T-helper 17 cell (primary cell): ENCODE data around the gene HIPK2. TPM values are rescaled to one million over a fixed set of nuclear protein-coding genes. Genes with fewer than 3 reads are reported as not detected.

Experiments used
- ATAC-seq: fragments of 150-1000 bp; cut with Tn5 transposase; 2 replicates; pipeline ENCODE4 v1.10.0; 2021; ENCODE audit warnings: mild to moderate bottlenecking, moderate library complexity
- DNase-seq, 3 donors: peaks; one replicate each; pipeline versions ENCODE4 v3.0.0 to v3.0.0-alpha.2; 2020 to 2021
- H3K9me3 ChIP-seq: one replicate; pipeline ENCODE4 v1.7.0; 2013; ENCODE audit warnings: low read length, mild to moderate bottlenecking; ENCODE audit not compliant: control insufficient read depth, poor library complexity, severe bottlenecking
- H3K27ac Mint-ChIP-seq: one replicate; pipeline ENCODE4 v1.8.0; 2022; ENCODE audit warnings: mild to moderate bottlenecking, moderate library complexity, mixed read lengths
- H3K27me3 Mint-ChIP-seq: one replicate; pipeline ENCODE4 v1.8.0; 2022; ENCODE audit warnings: mixed read lengths
- H3K36me3 Mint-ChIP-seq: one replicate; pipeline ENCODE4 v1.8.0; 2022; ENCODE audit warnings: low read depth, mixed read lengths
- H3K4me1 Mint-ChIP-seq: one replicate; pipeline ENCODE4 v1.8.0; 2022; ENCODE audit warnings: mild to moderate bottlenecking, mixed read lengths
- H3K4me3 Mint-ChIP-seq: one replicate; pipeline ENCODE4 v1.8.0; 2022; ENCODE audit warnings: mild to moderate bottlenecking, moderate library complexity, mixed read lengths
- total RNA-seq, 4 donors: library from RNA in 2 of 4; stranded (reverse) in 2 of 4; gene quantifications; one replicate each; pipeline ENCODE4 v1.2.3 and lab custom pipeline; 2022 to 2026

The HIPK2 gene
- total RNA-seq, 2 donors from 2014 or later: 36.9 to 42.9 TPM

GRCh38 chr7:139654276-139655181 lies 123.3 kb downstream of the HIPK2 start:
- Mint-ChIP-seq H3K4me1 (peaks cover 26% of the 10 kb centered on the region), H3K27me3 (no peaks in the 10 kb centered on the region), H3K4me3 (no peak overlapping the region), H3K27ac (peak overlapping the region; percentile 51), H3K36me3 (peaks cover 7% of the 10 kb centered on the region)
- DNase-seq (no peak), ATAC-seq (no peak)
- no peaks in the 10 kb centered on the region for H3K9me3 ChIP-seq

DNA sequence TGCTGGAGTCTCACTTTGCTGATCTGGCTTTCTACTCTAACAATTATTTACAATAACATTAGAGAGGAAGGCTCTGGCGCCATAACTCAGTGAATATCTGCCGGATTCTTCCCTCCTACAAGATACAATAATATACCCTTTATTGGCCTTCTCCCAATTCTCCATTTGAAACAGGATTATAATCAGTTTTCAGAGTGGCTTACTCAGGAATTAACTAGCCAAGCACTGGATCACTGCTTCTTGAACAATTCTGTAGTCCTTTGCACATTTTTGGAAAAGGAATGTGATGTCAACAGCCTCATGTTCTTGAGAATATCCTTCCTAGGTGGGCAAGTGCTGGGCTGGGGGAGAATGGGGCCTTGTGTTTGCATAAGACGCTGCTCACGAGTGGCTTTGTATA lies 125.9 kb downstream of the HIPK2 start:
- Mint-ChIP-seq H3K4me3 (no peak overlapping the region), H3K27me3 (no peaks in the 10 kb centered on the region), H3K27ac (peak overlapping the region; percentile 43), H3K36me3 (peaks cover 7% of the 10 kb centered on the region), H3K4me1 (peaks cover 40% of the 10 kb centered on the region)
- DNase-seq (no peak), ATAC-seq (no peak)
- no peaks in the 10 kb centered on the region for H3K9me3 ChIP-seq

- Mint-ChIP-seq H3K27me3 (no peaks in the 10 kb centered on the region), H3K4me1 (peaks cover 36% of the 10 kb centered on the region), H3K4me3 (no peak overlapping the region), H3K27ac (no peak overlapping the region), H3K36me3 (peaks cover 7% of the 10 kb centered on the region)
- H3K9me3 ChIP-seq: no peaks in the 10 kb centered on the region
- DNase-seq (no peak), ATAC-seq (no peak)
Observed at GRCh38 chr7:139651308-139651707, 126.5 kb downstream of the HIPK2 start.

- peaks cover 5% of the 10 kb centered on the region for H3K36me3 Mint-ChIP-seq
- H3K4me3 Mint-ChIP-seq: no peak overlapping the region
- ATAC-seq: no peak
- peak overlapping the region; percentile 93 for H3K27ac Mint-ChIP-seq
- no peaks in the 10 kb centered on the region for H3K27me3 Mint-ChIP-seq
- H3K9me3 ChIP-seq: no peaks in the 10 kb centered on the region
- no peak for DNase-seq
- H3K4me1 Mint-ChIP-seq: peaks cover 33% of the 10 kb centered on the region
Observed at GRCh38 chr7:139650429-139651100, 127.2 kb downstream of the HIPK2 start.

GRCh38 chr7:139648941-139649425 lies 128.8 kb downstream of the HIPK2 start:
- DNase-seq: no peak
- ATAC-seq: peak; percentile 61
- no peaks in the 10 kb centered on the region for H3K9me3 ChIP-seq
- H3K27me3 Mint-ChIP-seq: no peaks in the 10 kb centered on the region
- H3K4me3 Mint-ChIP-seq: peak overlapping the region; percentile 77
- H3K36me3 Mint-ChIP-seq: peaks cover 3% of the 10 kb centered on the region
- peak overlapping the region; percentile 93 for H3K27ac Mint-ChIP-seq
- H3K4me1 Mint-ChIP-seq: peaks cover 29% of the 10 kb centered on the region

GRCh38 chr7:139648391-139648861 lies 129.4 kb downstream of the HIPK2 start:
- H3K27ac Mint-ChIP-seq: peak overlapping the region; percentile 93
- no peaks in the 10 kb centered on the region for H3K9me3 ChIP-seq
- peaks cover 3% of the 10 kb centered on the region for H3K36me3 Mint-ChIP-seq
- ATAC-seq (peak; percentile 22), DNase-seq (no peak)
- no peaks in the 10 kb centered on the region for H3K27me3 Mint-ChIP-seq
- peak overlapping the region; percentile 77 for H3K4me3 Mint-ChIP-seq
- peaks cover 31% of the 10 kb centered on the region for H3K4me1 Mint-ChIP-seq

GRCh38 chr7:139647814-139648390 lies 129.9 kb downstream of the HIPK2 start:
- H3K27ac Mint-ChIP-seq: peak overlapping the region; percentile 93
- ATAC-seq: no peak
- peaks cover 3% of the 10 kb centered on the region for H3K36me3 Mint-ChIP-seq
- H3K4me1 Mint-ChIP-seq: peaks cover 31% of the 10 kb centered on the region
- no peak for DNase-seq
- no peaks in the 10 kb centered on the region for H3K9me3 ChIP-seq
- peak overlapping the region; percentile 77 for H3K4me3 Mint-ChIP-seq
- no peaks in the 10 kb centered on the region for H3K27me3 Mint-ChIP-seq

DNA sequence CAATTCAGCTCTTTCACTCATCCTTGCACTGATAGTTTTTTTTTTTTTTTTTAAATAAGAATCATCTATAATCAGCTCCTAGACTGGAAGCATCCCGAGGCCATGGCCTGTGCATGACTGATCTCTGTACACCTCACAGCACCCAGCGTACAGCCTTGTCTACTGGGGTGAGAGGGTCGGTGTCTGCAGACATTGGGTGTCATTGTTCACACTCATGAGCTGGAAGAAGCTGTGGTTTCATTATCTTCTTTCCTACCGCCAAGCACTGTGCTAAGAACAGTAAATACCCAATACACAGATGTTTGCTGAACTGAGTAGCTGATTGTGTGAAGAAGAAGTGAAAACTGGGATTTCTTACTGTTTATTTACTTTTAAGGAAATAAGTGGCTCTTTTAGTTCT lies 130.7 kb downstream of the HIPK2 start:
- H3K4me3 Mint-ChIP-seq: no peak overlapping the region
- ATAC-seq: peak; percentile 21

DNA sequence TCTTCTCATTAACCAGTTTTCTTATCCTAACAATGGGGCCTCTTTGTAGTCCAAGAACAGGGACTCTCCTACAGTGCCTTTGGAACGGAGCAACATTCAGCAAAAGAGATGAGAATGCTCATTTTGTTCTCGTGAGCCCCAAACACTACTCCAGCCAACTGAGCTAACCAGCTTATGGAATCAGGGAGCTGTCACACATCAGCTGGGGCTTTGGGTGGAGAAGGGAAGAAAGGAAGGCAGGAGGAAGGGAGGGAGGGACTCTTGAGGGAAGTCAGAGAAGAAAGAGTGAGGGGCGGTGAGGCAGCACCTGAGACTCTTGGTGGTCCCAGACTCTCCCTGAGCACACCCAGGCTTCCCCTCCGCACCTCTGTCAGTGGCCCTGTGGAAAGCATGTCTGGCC lies 131.2 kb downstream of the HIPK2 start:
- Mint-ChIP-seq H3K4me3 (no peak overlapping the region), H3K4me1 (peaks cover 38% of the 10 kb centered on the region), H3K36me3 (no peaks in the 10 kb centered on the region), H3K27me3 (no peaks in the 10 kb centered on the region), H3K27ac (peak overlapping the region; percentile 93)
- ATAC-seq: no peak
- no peak for DNase-seq
- H3K9me3 ChIP-seq: no peaks in the 10 kb centered on the region

More for the DNA sequence above, 130.7 kb downstream of the HIPK2 start:
- peak overlapping the region; percentile 93 for H3K27ac Mint-ChIP-seq
- H3K27me3 Mint-ChIP-seq: no peaks in the 10 kb centered on the region
- DNase-seq: no peak
- no peaks in the 10 kb centered on the region for H3K9me3 ChIP-seq
- H3K36me3 Mint-ChIP-seq: no peaks in the 10 kb centered on the region
- H3K4me1 Mint-ChIP-seq: peaks cover 35% of the 10 kb centered on the region

- Mint-ChIP-seq H3K4me1 (peaks cover 40% of the 10 kb centered on the region), H3K27ac (peak overlapping the region; percentile 93), H3K4me3 (no peak overlapping the region), H3K36me3 (no peaks in the 10 kb centered on the region), H3K27me3 (no peaks in the 10 kb centered on the region)
- no peaks in the 10 kb centered on the region for H3K9me3 ChIP-seq
- ATAC-seq (peak; percentile 72), DNase-seq (peak; percentile 62 to 83 (median 73))
Observed at GRCh38 chr7:139645572-139646523, 131.9 kb downstream of the HIPK2 start.

- H3K4me1 Mint-ChIP-seq: peaks cover 38% of the 10 kb centered on the region
- H3K4me3 Mint-ChIP-seq: no peak overlapping the region
- DNase-seq: no peak
- H3K27ac Mint-ChIP-seq: no peak overlapping the region
- no peak for ATAC-seq
- H3K36me3 Mint-ChIP-seq: no peaks in the 10 kb centered on the region
- H3K9me3 ChIP-seq: no peaks in the 10 kb centered on the region
- no peaks in the 10 kb centered on the region for H3K27me3 Mint-ChIP-seq
Observed at GRCh38 chr7:139643951-139644585, 133.7 kb downstream of the HIPK2 start.

DNA sequence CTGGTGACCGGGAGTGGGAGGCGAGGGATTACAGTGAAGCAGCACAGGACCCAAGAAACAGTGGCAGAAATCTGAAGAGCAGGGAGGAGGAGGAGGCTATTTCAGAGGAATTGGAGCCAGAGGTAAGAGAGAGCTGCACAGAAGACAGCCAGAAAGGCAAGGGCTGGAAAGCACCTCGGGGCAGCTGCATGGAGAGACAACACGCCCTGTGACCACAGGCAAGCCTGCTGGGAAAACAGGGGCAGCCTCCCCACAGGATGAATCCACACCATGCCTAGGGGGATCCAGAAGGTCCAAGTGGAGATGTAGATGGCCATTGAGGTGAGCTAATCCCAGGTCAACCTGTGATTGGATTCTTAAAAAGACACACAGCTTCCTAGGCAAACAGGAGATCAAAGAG lies 135.5 kb downstream of the HIPK2 start:
- Mint-ChIP-seq H3K27me3 (no peaks in the 10 kb centered on the region), H3K4me3 (no peak overlapping the region), H3K27ac (no peak overlapping the region), H3K4me1 (peaks cover 30% of the 10 kb centered on the region), H3K36me3 (peaks cover 2% of the 10 kb centered on the region)
- ATAC-seq (no peak), DNase-seq (no peak)
- no peaks in the 10 kb centered on the region for H3K9me3 ChIP-seq
